HG03342 (cell line): ENCODE results near the gene HAND2.

ENCODE experiments used
- ATAC-seq: cut with Tn5 transposase; IDR thresholded peaks from one replicate; pipeline ENCODE4 v1.9.1; 2021; ENCODE audit warnings: mild to moderate bottlenecking, moderate library complexity; ENCODE audit not compliant: unreplicated experiment

The HAND2 gene

GRCh38 chr4:173503330-173504180, 26.5 kb downstream of the HAND2 start:
- no peak for ATAC-seq

DNA sequence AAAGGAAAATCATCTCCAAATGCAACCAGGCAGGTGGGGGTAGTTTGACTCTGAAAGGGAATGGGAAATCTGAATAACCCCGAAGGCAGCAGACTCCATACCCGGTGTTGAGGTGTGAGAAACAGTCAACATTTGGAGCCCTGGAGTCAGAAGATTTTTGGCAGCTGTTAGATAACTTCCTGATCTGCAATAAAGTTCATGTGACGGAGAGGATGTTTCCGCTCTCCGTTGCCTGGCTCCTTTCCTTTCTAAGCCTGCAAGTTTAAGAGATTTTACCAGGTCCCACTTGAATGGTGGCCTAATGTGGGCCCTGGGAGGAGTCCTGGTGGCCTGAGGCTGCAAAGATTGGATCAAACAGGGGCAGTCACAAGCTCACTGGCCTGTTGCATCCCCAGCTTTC, 27.7 kb downstream of the HAND2 start:
- ATAC-seq: no peak

DNA sequence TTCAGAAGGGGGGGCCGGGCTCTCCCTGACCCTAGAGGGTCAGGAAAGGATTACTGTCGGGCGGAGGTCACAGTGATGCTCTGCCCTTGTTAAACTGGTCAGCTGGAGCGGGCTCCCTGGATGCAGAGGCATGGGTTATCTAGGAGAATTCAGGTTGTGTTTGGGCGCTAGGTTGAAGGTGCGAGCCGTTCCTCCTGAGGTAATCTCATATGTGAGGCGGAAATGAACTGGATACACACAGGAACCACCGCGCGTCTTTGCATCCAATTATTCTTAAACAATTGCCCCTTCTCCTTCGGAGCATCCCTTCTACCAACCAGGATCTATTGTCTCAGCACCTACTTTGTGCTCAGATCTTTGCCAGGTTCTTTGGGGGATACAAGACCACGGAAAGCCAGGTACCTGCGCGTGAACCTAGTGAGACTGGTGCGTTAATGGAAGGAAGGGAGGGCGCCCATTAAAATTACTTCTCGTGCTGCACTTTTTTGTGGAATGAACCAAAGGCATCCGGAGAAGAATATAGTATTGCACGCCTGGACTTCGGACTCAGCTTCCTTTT, 28.4 kb downstream of the HAND2 start:
- no peak for ATAC-seq

DNA sequence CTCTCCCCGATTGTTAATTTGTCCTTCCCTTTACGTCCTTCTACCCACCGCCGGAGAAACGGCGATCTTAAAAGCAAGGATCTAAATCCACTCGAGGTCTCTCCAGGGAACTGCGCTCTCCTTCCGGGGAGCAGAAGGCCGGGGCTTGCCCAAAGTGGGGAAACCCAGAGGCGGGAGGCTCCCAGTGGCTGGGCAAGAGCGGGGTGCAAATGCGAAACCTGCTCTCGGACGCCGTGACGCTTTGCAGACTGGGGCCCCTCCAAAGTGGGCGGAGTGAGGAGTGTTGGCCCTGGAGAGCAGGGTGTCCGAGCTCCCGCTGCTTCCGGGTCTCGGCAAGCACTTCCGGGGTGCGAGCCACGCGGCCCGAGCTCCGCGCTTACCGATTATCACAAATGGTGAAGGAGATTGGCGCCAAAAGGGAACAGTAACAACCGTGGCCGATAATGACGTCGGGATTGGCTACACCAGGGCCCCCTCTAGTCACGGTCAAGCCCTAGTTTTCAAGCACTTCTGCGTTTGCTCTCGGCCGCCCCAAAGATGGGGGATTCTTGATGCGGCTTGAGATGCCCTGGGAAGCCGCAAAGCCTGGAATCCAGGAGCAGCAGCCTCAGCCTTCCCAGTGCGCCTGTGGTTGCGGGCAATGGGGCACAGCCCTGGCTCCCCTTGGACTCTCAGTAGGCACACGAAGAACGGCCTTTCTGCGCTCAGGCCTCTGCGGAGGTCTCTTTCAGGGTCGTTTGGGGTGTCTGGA, 29.0 kb downstream of the HAND2 start:
- ATAC-seq: peak; percentile 29

GRCh38 chr4:173499658-173500535, 30.1 kb downstream of the HAND2 start:
- ATAC-seq: no peak

DNA sequence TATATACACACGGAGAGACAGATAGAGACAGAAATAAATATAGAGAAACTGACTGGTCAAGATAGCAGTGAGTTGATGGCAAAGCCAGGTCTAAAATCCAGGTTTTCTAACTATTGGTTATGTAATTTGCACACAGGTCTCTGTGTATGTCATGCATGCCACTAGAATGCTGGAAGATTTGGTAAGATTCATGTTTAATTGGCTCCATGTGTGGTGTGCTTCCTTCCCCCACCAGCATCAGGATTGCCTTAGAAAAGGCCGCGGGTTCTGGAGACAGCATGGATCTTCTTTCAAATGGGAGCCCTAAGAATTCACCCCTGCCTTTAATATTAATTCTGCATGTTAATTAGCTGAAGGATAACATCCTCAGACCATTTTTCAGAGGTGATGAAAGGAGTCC, 31.3 kb downstream of the HAND2 start:
- ATAC-seq: no peak

DNA sequence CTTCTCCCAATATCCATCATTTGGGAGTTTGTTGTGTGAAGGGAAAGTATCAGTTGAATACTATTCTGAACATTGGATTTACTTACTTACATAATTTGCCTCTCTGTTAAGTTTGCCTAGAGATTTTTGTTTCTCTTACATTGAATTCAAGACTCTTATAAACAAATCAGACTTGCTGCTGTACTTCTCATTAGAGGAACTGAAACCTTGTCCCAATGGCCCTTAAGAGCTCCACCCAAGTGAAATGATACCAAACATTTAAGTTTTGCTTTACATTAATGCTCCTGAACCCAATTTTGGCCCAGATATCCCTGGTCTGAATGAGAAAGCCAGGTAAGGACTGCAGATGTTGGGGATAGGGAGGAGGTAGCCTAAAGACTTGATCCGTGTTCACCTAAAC, 32.0 kb downstream of the HAND2 start:
- ATAC-seq: peak; percentile 51

- peak; percentile 95 for ATAC-seq
Observed at GRCh38 chr4:173494013-173494970, 35.7 kb downstream of the HAND2 start.

- no peak for ATAC-seq
Observed at GRCh38 chr4:173493041-173493440, 37.0 kb downstream of the HAND2 start.

DNA sequence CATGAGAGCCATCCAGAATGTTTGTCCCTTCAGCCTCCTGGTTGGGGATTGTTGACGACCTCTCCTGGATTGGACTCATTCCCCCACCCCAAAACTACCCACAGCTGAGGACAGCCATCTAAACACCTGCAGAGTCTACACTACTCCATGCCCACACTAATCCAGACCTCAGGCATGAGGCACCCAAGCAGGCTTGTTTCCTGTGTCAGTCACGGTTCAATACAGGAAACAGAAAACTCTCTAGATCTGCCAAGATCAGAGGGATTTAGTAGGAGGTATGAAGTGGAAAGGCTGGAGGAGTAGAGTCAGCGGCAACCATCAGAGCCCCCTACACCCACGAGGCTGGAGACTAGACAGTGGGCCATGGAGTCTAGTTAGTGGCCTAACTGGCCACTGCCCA, 37.7 kb downstream of the HAND2 start:
- ATAC-seq: no peak

DNA sequence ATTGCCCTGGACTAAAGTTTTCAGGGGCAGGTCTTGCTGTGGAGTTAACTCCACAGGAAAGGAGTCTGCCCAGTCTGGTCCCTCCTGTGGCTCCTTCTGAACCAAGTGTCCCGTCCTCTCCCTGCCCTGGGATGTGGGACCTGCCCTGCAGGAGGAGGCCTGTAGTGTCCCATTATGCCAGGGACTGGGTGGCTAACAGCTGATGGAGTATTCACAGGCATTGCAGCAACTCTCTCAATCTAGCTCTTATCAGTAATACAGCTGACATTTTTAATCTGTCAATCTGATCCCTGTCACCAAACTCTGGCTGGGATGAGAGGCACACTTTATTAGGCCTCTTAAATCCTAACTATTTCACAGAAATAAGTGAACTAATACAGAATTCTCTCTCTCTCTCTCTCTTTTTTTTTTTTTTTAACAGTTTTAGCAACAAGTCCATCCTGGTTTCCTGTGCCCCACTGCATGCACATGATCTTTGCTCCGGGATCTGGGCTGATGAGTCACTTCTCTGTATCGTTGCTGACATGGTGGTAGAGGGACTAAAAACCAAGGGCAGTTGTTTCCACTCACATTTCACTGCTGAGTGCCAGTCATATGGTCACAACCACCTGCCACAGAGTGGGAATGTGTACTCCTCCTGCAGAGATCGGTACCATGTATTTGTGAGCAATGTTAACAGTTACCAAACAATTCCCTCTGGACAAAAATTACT, 39.1 kb downstream of the HAND2 start:
- no peak for ATAC-seq

GRCh38 chr4:173490256-173490655, 39.8 kb downstream of the HAND2 start:
- ATAC-seq: no peak

DNA sequence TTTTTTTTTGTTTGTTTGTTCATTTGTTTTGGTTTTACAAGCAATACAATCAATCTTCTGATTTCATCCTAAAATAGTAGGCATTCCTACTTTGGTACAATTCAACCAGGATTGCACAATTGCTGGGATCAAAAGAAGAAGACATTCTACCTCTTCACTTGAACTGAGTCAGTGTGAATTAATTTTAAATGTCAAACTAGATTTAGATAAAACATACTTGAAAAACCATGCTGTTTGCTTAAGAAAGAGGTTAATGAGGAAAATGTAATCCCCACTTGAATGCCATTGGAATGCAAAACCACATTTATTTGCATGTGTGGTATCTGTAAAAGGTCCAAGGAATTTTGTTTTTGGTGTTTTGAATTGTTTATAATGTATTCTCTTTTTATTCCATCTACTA, 40.5 kb downstream of the HAND2 start:
- ATAC-seq: no peak

DNA sequence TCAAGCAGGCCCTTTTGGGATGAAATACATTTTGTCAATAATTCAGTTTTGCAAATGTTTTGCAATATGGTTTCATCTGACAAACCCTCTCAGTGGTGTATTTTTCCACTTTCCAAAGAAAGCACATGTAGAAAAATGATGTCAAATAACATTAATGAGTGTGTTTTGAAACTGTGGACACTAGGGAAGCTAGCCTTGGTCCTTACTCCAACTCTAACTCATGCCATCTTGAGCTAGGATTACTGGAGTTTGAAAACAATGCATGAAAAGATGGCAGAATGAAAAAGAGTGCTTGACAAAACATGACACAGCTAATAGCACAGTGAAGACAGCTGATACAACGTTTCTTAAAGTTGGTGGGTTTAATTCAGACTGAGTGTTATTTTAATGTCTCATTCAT, 41.4 kb downstream of the HAND2 start:
- ATAC-seq: no peak

- no peak for ATAC-seq
Observed at GRCh38 chr4:173488074-173488473, 42.0 kb downstream of the HAND2 start.

DNA sequence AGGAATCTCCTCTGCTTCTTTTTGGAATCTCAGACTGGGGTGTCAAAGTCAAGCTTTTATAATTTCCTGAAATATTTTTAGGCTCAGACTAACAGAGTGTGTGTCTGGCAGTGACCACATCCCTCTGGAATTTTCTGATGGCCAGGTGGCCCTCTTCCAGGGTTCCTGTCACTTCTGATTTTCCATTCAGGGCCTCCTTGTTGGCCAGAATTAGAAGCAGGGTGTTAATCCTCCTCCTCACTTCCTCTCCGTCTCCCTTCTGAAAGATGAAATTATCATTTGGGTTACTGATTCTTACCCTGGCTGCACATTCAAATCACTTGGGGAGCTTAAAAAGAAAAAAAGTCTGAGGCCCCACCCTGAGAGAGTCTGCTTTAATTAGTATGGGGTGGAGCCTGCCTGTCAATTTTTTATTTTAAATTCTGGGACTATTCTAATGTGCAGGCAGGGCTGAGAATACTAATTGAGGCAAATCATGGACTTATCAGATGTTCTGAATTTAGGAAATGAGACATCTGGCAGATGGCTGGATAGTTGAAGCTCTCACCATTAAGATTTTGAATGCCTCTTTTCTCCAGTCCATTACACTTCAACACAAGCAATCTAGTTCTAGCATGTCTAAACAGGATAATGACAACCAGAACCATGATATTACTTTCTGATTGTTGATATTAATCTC, 43.2 kb downstream of the HAND2 start:
- ATAC-seq: no peak

DNA sequence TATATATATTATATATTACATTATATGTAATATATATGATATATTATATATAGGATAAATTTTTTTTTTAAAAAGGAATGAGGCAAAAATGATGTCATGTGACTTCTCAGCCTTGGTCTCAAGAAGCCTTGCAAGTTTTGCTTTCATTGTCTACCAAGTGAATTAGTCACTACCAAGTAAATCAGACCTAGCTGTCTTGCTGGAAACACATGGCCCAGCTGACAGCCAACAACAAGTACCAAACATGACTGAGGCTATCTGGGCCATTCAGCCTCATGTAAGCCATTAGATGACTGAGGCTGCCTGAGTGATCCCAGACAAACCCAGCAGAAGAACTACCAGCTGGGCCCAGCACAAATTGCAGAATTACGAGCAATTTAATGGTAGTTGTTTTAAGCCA, 44.9 kb downstream of the HAND2 start:
- no peak for ATAC-seq

DNA sequence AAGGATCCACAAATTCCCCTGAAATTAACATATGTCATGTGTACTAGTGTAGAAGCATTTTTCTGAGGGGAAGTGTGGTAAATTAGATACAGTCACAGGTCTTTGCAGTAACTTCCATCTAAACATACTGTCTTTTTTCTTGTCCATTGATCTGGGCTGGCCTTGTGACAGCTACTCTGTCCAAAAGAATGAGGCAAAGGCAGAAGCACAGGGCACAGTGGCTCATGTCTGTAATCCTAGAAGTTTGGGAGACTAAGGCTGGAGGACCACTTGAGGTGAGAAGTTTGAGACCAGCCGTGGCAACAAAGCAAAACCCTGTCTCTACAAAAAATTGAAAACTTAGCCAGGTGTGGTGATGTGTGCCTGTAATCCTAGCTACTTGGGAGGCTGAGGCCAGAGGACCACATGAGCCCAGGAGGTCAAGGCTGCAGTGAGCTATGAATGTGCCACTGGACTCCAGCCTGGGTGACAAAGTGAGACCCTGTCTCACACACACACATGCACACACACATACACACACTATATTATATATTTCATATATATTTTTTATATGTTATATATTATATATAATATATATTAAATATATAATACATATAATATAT, 47.6 kb downstream of the HAND2 start:
- ATAC-seq: no peak
